Panc1 (cell line): ENCODE results near the gene ARL2BP.

Experiments used
- CTCF ChIP-seq: fragments of 450-650 bp; IDR thresholded peaks from 2 replicates; pipeline ENCODE4 v1.5.1; 2017; ENCODE audit warnings: mild to moderate bottlenecking
- POLR2AphosphoS5 ChIP-seq: IDR thresholded peaks from 2 replicates; pipeline ENCODE4 v1.6.1; 2012; ENCODE audit warnings: mild to moderate bottlenecking, low read depth, low read length, moderate library complexity
- REST ChIP-seq, 2 experiments: IDR thresholded peaks; 2 replicates each; pipeline ENCODE4 v1.6.1; 2011 to 2012; ENCODE audit warnings: low read depth in 2 of 2, control low read depth in 1 of 2, low read length in 1 of 2, mild to moderate bottlenecking in 1 of 2, moderate library complexity in 1 of 2; ENCODE audit not compliant: insufficient read depth in 1 of 2
- SIN3A ChIP-seq: IDR thresholded peaks from 2 replicates; pipeline ENCODE4 v1.6.1; 2012; ENCODE audit warnings: low read depth, mild to moderate bottlenecking, low read length, moderate library complexity, borderline replicate concordance; ENCODE audit not compliant: insufficient read depth
- TCF7L2 ChIP-seq: IDR thresholded peaks from 2 replicates; pipeline ENCODE4 v1.6.1; 2011; ENCODE audit warnings: mild to moderate bottlenecking, low read depth, low read length, inconsistent platforms

GRCh38 chr16:57285379-57285778, 40.3 kb downstream of the ARL2BP start:
- TF ChIP-seq POLR2AphosphoS5 (no peak), CTCF (no peak), SIN3A (no peak), REST (IDR thresholded peaks at IDR 0.05; ENCODE audit: insufficient read depth in 1 of 2, low read depth in 2 of 2, low read length in 1 of 2) (no peak), TCF7L2 (no peak)
